ENCODE data around the gene SORBS2. TPM values are rescaled to one million over a fixed set of nuclear protein-coding genes. Genes with fewer than 3 reads are reported as not detected.
"Not testable (repeated sequence)": the region's sequence is repeated elsewhere in the genome, so short reads cannot be mapped to it uniquely, and the experiment has no call there.

Gene SORBS2
- total RNA-seq, 4 donors from 2014 or later, result 45.3 to 135 (median 76.2) TPM

DNA sequence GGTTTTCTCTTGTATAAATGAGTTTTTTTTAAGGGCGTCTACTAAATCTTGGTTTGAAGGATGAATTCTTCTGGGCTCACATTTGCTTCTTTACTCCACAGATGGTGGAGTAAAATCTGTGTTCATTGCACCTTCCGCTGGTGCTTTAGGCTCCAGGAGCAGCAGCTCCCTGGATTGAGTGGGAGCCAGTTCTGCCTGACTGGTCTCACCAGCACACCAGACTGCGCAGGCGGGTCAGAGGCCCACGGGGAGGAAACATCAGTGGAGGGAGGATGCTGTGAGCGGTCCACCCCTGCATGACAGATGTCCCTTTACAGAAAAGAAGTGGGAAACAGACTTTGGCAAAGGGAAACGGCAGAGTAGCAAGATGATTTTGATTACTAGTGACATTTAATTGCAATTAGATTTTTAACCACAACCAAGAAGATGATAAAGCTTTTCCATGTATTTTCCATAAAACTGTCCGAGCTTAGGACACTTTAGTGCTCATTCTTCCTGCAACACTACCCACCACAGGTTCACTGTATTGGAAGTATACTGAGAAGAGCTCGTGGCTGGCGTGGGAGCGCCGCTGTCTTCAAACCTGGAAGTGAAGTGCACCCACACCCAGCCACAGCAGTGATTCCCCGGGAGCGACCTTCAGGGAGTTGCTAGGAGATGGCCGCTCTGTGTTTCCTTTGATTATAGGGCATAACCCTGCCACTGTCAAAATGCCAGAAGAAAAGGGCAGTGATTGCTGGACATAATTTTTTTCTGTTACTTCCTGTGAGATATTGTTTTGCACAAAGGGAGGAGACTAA is 95.2 kb downstream of the SORBS2 start:
- Histone ChIP-seq H3K27me3 (no peaks in the 10 kb centered on the region), H3K27ac (no peak overlapping the region), H3K4me1 (peaks cover 0 to 24% (median 0%) of the 10 kb centered on the region in 4 donors), H3K9me3 (no peaks in the 10 kb centered on the region), H3K36me3 (no peaks in the 10 kb centered on the region), H3K4me3 (no peak overlapping the region)
- TF ChIP-seq POLR2A (IDR thresholded peaks at IDR 0.05) (no peak), EP300 (IDR thresholded peaks at IDR 0.05) (no peak)
- TF ChIP-seq, protein P1, sequence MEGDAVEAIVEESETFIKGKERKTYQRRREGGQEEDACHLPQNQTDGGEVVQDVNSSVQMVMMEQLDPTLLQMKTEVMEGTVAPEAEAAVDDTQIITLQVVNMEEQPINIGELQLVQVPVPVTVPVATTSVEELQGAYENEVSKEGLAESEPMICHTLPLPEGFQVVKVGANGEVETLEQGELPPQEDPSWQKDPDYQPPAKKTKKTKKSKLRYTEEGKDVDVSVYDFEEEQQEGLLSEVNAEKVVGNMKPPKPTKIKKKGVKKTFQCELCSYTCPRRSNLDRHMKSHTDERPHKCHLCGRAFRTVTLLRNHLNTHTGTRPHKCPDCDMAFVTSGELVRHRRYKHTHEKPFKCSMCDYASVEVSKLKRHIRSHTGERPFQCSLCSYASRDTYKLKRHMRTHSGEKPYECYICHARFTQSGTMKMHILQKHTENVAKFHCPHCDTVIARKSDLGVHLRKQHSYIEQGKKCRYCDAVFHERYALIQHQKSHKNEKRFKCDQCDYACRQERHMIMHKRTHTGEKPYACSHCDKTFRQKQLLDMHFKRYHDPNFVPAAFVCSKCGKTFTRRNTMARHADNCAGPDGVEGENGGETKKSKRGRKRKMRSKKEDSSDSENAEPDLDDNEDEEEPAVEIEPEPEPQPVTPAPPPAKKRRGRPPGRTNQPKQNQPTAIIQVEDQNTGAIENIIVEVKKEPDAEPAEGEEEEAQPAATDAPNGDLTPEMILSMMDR (IDR thresholded peaks at IDR 0.05), result no peak
- no peak for DNase-seq (ENCODE audit: low spot score in 2 of 2)
- WGBS, 2 donors, result 75% methylated on average over 15 of the region's 15 CpGs

DNA sequence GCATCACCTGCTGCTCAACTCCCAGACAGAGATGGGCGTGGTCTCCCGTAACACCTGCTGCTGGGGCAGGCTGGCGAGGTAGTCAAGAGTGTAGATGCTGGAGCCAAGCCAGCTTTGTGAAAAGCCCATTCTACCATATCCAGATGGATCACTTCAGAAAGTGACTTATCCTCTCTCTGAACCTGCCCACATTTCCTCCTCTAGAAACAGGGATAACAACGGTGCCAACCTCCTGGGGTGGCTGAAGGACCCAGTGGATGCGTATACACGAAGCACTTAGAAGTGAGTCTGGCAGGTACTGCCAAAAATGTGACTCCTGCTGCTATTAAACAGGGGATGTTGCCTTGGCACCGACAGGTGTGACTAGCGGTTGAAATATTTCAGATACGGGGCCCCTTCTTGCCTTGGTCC is 95.8 kb downstream of the SORBS2 start:
- Histone ChIP-seq H3K27ac (no peak overlapping the region), H3K4me1 (peaks cover 0 to 24% (median 0%) of the 10 kb centered on the region in 4 donors)
- 80 to 81% methylated on average over 9 of the region's 9 CpGs for WGBS, 2 donors

DNA sequence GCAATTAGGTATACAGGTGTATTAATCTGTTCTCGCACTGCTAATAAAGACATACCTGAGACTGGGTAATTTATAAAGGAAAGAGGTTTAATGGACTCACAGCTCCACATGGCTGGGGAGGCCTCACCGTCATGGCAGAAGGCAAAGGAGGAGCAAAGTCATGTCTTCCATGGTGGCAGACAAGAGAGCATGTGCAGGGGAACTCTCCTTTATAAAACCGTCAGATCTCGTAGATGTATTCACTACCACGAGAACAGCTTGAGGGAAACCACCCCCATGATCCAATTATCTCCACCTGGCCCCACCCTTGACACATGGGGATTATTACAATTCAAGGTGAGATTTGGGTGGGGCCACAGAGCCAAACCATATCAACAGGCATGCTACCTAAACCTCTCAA is 97.5 kb downstream of the SORBS2 start:
- not testable (repeated sequence) for DNase-seq (ENCODE audit: low spot score in 2 of 2); H3K4me3 ChIP-seq; H3K36me3 ChIP-seq; H3K27me3 ChIP-seq; H3K9me3 ChIP-seq; H3K27ac ChIP-seq
- 92 to 94% methylated on average over 5 of the region's 5 CpGs for WGBS, 2 donors
- peaks cover 0 to 26% (median 0%) of the 10 kb centered on the region in 4 donors for H3K4me1 ChIP-seq

More for the DNA sequence above, 95.8 kb downstream of the SORBS2 start:
- Histone ChIP-seq H3K9me3 (no peaks in the 10 kb centered on the region), H3K4me3 (no peak overlapping the region), H3K27me3 (no peaks in the 10 kb centered on the region), H3K36me3 (no peaks in the 10 kb centered on the region)
- no peak for TF ChIP-seq EP300 (IDR thresholded peaks at IDR 0.05)
- no peak for TF ChIP-seq POLR2A (IDR thresholded peaks at IDR 0.05)
- TF ChIP-seq, protein P1 (IDR thresholded peaks at IDR 0.05), result no peak
- DNase-seq (ENCODE audit: low spot score in 2 of 2), result no peak

DNA sequence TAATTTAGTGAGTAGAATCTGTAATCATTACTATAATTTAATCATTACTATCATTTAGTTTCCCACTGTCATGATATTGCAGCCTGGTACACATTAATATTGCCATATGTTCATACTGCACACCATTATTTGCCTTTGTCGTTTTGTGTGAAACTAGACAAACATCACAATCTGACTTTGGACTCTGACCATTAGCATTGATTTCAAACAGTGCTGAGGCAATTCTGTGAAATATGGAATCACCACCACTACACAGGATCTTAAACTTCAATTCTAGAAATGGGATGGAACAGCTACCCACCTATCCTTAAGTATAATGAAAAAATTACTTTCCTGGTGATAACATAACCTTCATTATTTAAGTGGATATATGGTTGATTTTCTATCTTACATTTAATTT is 98.3 kb downstream of the SORBS2 start:
- H3K27ac ChIP-seq, result no peak overlapping the region
- WGBS, 2 donors, result 94 to 100% methylated on average over 1 of the region's 1 CpG
- DNase-seq (ENCODE audit: low spot score in 2 of 2), result no peak
- H3K9me3 ChIP-seq, result no peaks in the 10 kb centered on the region
- H3K36me3 ChIP-seq, result no peaks in the 10 kb centered on the region
- TF ChIP-seq POLR2A (IDR thresholded peaks at IDR 0.05) (no peak), EP300 (IDR thresholded peaks at IDR 0.05) (no peak)
- TF ChIP-seq, protein P1 (IDR thresholded peaks at IDR 0.05), result no peak
- H3K27me3 ChIP-seq, result no peaks in the 10 kb centered on the region
- peaks cover 0 to 26% (median 0%) of the 10 kb centered on the region in 4 donors for H3K4me1 ChIP-seq
- H3K4me3 ChIP-seq, result no peak overlapping the region

DNA sequence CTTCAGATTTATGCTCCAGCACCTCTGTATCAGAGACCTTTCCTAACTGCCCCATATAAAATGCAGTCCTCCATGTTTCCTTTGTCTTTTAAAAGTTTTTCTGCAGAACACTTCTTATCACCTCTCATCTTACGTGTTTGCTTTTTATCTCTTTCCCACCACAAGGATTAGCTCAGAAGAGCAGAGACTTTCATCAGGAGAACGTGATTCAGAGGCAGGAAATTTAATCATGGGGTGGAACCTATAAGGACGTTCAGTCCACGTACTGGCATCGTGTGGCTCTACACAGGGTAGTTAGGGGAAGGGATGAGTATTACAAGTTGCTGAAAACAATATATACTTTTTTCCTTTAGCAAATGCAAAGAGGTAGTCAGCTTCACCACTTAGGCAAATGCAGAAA is 98.7 kb downstream of the SORBS2 start:
- Histone ChIP-seq H3K36me3 (no peaks in the 10 kb centered on the region), H3K4me3 (no peak overlapping the region), H3K4me1 (peaks cover 0 to 26% (median 0%) of the 10 kb centered on the region in 4 donors), H3K27ac (no peak overlapping the region), H3K9me3 (no peaks in the 10 kb centered on the region), H3K27me3 (no peaks in the 10 kb centered on the region)
- TF ChIP-seq EP300 (IDR thresholded peaks at IDR 0.05), result no peak
- TF ChIP-seq, protein P1 (IDR thresholded peaks at IDR 0.05), result no peak
- TF ChIP-seq POLR2A (IDR thresholded peaks at IDR 0.05), result no peak
- 73 to 74% methylated on average over 5 of the region's 5 CpGs for WGBS, 2 donors
- DNase-seq (ENCODE audit: low spot score in 2 of 2), result no peak

Data from tibial nerve (tissue), 4 donors.